WI38 (cell line): Measurements from ENCODE around the gene ADIG.

ENCODE experiments used
- H3K4me3 ChIP-seq: 2 replicates; pipeline ENCODE4 v1.5.1; 2011; ENCODE audit warnings: low read depth, mild to moderate bottlenecking, control low read depth, low read length
- CTCF ChIP-seq: IDR thresholded peaks from 2 replicates; pipeline ENCODE4 v1.5.1; 2012; ENCODE audit warnings: low read depth, mild to moderate bottlenecking, control low read depth, low read length

The ADIG gene

GRCh38 chr20:38625896-38626295 is 44.9 kb downstream of the ADIG start:
- TF ChIP-seq CTCF = no peak
- no peak overlapping the region for H3K4me3 ChIP-seq

GRCh38 chr20:38626921-38627659 is 46.1 kb downstream of the ADIG start:
- no peak overlapping the region for H3K4me3 ChIP-seq
- no peak for TF ChIP-seq CTCF

DNA sequence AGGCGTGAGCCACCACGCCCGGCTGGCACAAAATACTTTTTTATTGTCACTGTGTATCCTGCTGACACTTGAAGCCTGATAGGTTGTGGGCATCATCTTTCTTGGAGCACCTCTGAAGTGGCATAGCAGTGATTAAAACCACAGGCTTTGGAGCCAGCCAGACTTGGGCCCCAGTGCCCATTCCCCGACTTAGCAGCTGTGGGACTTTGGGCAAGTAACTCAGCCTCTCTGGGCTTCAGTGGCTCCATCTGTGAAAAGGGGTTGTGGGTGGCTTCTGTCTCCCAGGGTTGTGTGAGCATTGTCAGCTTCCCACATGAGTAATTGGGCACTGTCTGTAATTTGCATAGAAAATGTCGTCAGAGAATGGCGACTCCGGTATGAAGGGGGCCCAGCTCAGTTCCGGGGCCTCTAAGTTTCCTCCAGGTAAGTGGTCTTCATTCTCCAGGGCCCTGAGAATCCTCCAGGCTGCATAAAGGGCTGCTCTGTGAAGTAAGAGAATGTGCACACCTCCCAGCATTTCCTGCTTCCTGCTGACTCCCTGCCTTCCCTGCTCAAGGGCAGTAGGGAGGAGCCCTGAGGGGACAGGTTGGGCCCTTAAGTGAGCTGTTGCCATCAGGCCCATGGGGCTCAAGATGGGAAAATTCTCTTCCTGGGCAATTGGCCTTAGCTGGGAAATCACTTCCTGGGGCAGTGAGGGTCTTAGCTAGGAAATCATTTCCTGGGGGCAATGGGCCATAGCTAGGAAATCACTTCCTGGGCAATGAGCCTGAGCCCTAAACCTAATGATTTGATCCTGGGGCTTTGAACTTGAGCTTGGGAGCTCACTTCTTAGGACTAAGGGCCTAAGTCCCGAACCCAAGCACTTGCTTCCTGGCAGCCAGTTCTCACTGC is 47.8 kb downstream of the ADIG start:
- H3K4me3 ChIP-seq = no peak overlapping the region
- TF ChIP-seq CTCF = no peak

DNA sequence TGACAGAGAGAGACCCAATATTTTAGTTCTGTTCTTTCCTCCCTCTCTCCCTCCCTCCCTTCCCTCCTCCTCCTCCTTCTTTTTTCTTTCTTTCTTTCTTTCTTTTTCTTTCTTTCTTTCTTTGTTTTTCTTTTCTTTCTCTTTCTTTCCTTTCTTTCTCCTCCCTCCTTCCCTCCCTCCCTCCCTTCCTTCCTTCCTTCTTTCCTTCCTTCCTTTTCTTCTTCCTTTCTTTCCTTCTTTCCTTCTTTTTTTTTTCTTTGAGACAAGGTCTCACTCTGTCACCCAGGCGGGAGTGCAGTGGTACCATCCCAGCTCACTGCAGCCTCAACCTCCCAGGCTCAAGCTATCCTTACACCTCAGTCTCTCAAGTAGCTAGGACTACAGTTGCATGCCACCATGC is 49.0 kb downstream of the ADIG start:
- TF ChIP-seq CTCF = no peak
- no peak overlapping the region for H3K4me3 ChIP-seq

DNA sequence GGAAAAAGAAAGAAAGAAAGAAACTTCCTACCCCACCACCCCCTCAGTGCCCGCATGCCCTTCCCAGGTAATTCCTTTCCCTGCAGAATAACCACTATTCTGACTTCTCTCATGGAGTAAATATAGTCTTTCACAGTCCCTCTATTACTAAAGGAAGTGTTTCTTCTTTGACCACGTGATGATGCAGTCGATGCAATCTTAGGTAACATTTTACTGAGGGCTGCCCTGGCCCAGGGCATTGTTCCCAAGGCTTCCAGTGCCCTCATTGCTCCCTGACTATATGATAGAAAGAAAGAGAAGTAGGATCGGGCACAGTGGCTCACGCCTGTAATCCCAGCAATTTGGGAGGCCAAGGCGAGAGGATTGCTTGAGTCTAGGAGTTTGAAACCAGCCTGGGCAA is 49.7 kb downstream of the ADIG start:
- no peak overlapping the region for H3K4me3 ChIP-seq
- no peak for TF ChIP-seq CTCF

GRCh38 chr20:38631155-38632022 is 50.4 kb downstream of the ADIG start:
- no peak overlapping the region for H3K4me3 ChIP-seq
- no peak for TF ChIP-seq CTCF
